AG04449 (cell line): Measurements from ENCODE around the gene IMPG1.
A peak's percentile ranks its signal among the peaks of the same experiment; 100 is the strongest.

Experiments used
- CTCF ChIA-PET: fragments of 350-600 bp; formaldehyde crosslinking; extraction: SDS; loops from one replicate; lab custom pipeline; 2021; ENCODE audit warnings: antibody characterized with exemption; lab: Yijun Ruan, JAX
- POLR2A ChIA-PET: fragments of 400-600, 350-600 bp; formaldehyde crosslinking; extraction: SDS; loops from one replicate; lab custom pipeline; 2020; ENCODE audit warnings: antibody characterized with exemption, inconsistent platforms; lab: Yijun Ruan, JAX
- DNase-seq: peaks from one replicate; pipeline ENCODE4 v3.0.0-alpha.2; 2010; ENCODE audit warnings: low read depth, low spot score
- H3K4me3 ChIP-seq: 2 replicates; pipeline ENCODE4 v1.5.1; 2011; ENCODE audit warnings: low read depth, mild to moderate bottlenecking, control low read depth, low read length
- TF ChIP-seq, protein P1 (sequence below): IDR thresholded peaks from one replicate; pipeline ENCODE4 v1.5.1; 2011; ENCODE audit warnings: mild to moderate bottlenecking, moderate library complexity, low read length, control low read depth, inconsistent platforms; ENCODE audit not compliant: insufficient read depth; ENCODE audit errors: missing control alignments

Gene IMPG1

GRCh38 chr6:75934643-75935472 is 137.6 kb downstream of the IMPG1 start:
- TF ChIP-seq, protein P1, sequence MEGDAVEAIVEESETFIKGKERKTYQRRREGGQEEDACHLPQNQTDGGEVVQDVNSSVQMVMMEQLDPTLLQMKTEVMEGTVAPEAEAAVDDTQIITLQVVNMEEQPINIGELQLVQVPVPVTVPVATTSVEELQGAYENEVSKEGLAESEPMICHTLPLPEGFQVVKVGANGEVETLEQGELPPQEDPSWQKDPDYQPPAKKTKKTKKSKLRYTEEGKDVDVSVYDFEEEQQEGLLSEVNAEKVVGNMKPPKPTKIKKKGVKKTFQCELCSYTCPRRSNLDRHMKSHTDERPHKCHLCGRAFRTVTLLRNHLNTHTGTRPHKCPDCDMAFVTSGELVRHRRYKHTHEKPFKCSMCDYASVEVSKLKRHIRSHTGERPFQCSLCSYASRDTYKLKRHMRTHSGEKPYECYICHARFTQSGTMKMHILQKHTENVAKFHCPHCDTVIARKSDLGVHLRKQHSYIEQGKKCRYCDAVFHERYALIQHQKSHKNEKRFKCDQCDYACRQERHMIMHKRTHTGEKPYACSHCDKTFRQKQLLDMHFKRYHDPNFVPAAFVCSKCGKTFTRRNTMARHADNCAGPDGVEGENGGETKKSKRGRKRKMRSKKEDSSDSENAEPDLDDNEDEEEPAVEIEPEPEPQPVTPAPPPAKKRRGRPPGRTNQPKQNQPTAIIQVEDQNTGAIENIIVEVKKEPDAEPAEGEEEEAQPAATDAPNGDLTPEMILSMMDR, result peak; percentile 69

DNA sequence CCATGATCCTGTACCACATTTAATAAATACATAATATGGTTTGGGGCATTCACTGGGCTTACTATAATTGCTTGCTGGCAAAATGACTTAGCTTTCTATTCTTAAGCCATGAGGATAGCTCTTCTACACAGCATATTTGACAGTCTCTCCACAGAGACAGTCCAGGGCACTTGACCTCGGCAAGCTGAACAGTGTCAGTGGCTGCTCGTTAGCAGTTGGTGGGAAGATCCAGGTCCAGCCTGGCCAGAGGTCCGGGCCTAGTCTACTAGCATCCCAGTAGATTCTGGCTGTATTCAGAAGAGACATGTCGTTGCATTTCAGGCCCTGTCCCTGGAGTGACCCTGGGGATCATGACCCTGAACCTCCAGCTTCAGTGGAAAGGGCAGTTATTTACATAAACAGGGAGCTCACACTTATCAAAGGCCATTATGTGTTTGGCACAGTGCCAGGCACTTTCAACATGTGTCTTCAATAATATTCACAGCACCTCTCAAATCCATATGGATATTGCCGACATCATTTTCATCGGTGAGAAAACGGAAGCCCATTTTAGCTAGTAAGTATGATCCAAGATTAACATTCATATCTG is 139.0 kb downstream of the IMPG1 start:
- ChIA-PET POLR2A (no interaction called here), CTCF (interaction anchor here (0.6 to 7.0 kb wide), 16 partner anchors 8 to 1532 kb away, joined by 3 to 60 read pairs (median 7); partner anchors contain the start of gene HTR1B)
- no peak for DNase-seq
- TF ChIP-seq, protein P1, result no peak
- H3K4me3 ChIP-seq, result no peak overlapping the region

More at GRCh38 chr6:75934643-75935472, 137.6 kb downstream of the IMPG1 start:
- H3K4me3 ChIP-seq, result peak overlapping the region; percentile 60
- DNase-seq, result peak; percentile 24
- ChIA-PET CTCF (interaction anchor here (0.6 to 7.0 kb wide), 22 partner anchors 7 to 1534 kb away, joined by 3 to 60 read pairs (median 4); partner anchors contain the start of gene HTR1B), POLR2A (no interaction called here)

DNA sequence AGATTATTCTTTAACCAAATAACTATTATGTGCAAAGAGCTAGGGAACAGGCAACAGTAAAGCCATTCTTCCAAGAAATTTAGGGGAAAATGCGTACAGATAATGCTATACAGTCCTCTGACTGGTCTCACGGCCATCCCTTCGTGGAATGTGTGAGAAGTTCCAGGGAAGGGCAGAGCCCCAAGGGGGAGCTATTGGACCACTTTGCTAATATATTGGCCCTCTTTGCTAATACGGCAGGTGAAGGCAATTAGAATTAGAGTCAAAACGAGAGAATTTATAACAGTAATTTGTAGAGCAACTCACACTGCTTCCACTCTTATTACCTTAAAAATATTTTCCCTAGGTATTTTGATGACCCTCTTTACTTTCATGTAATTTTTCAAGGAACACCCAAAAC is 140.4 kb downstream of the IMPG1 start:
- ChIA-PET POLR2A (no interaction called here), CTCF (interaction anchor here (0.8 to 7.0 kb wide), 9 partner anchors 9 to 1533 kb away, joined by 4 to 60 read pairs (median 7); no protein-coding TSS in a partner anchor)
- TF ChIP-seq, protein P1, result peak; percentile 51
- no peak for DNase-seq
- H3K4me3 ChIP-seq, result no peak overlapping the region

- DNase-seq, result peak; percentile 2
- POLR2A ChIA-PET, result no interaction called here
- no peak overlapping the region for H3K4me3 ChIP-seq
- TF ChIP-seq, protein P1, result no peak
- CTCF ChIA-PET, result interaction anchor here (0.6 to 7.0 kb wide), 10 partner anchors 14 to 1532 kb away, joined by 3 to 60 read pairs (median 3); partner anchors contain the start of gene HTR1B
Observed at GRCh38 chr6:75931011-75931680, 141.3 kb downstream of the IMPG1 start.

GRCh38 chr6:75926293-75927168 is 145.9 kb downstream of the IMPG1 start:
- DNase-seq, result no peak
- ChIA-PET POLR2A (no interaction called here), CTCF (interaction anchor here (0.6 to 3.4 kb wide), 4 partner anchors 8 to 1531 kb away, joined by 3 to 19 read pairs (median 5); no protein-coding TSS in a partner anchor)
- no peak overlapping the region for H3K4me3 ChIP-seq
- TF ChIP-seq, protein P1, result no peak
